Astrocyte (in vitro differentiated cells and primary cell): Measurements from ENCODE around the gene C6orf58. TPM values are rescaled to one million over a fixed set of nuclear protein-coding genes. Genes with fewer than 3 reads are reported as not detected.

Source experiments
- DNase-seq: peaks from one replicate; pipeline ENCODE4 v3.0.0-alpha.2; 2010; ENCODE audit warnings: low read depth
- FAIRE-seq: peaks from 2 replicates; lab custom pipeline; 2011; peaks lifted over from hg19 to GRCh38; lab: Jason Lieb, UNC
- H2AFZ ChIP-seq: 2 replicates; pipeline ENCODE4 v1.6.0; 2012; ENCODE audit warnings: low read depth, low read length, inconsistent platforms
- H3K27ac ChIP-seq: 2 replicates; pipeline ENCODE4 v1.5.1; 2011; ENCODE audit warnings: low read depth, low read length, inconsistent platforms
- H3K27me3 ChIP-seq: 2 replicates; pipeline ENCODE4 v1.6.0; 2011; ENCODE audit warnings: low read length, inconsistent platforms; ENCODE audit not compliant: insufficient read depth
- H3K36me3 ChIP-seq: 2 replicates; pipeline ENCODE4 v1.5.1; 2011; ENCODE audit warnings: low read length, inconsistent platforms; ENCODE audit not compliant: insufficient read depth
- H3K4me1 ChIP-seq: 2 replicates; pipeline ENCODE4 v1.5.1; 2011; ENCODE audit warnings: low read length, inconsistent platforms; ENCODE audit not compliant: insufficient read depth
- H3K4me2 ChIP-seq: 2 replicates; pipeline ENCODE4 v1.6.0; 2012; ENCODE audit warnings: low read length, inconsistent platforms
- H3K4me3 ChIP-seq: 2 replicates; pipeline ENCODE4 v1.5.1; 2011; ENCODE audit warnings: low read depth, mild to moderate bottlenecking, low read length, inconsistent platforms; ENCODE audit not compliant: insufficient read depth
- H3K79me2 ChIP-seq: 2 replicates; pipeline ENCODE4 v1.6.0; 2012; ENCODE audit warnings: mild to moderate bottlenecking, low read length, inconsistent platforms; ENCODE audit not compliant: insufficient read depth
- H3K9ac ChIP-seq: 2 replicates; pipeline ENCODE4 v1.6.0; 2012; ENCODE audit warnings: mild to moderate bottlenecking, low read length, inconsistent platforms
- H3K9me3 ChIP-seq: 2 replicates; pipeline ENCODE4 v1.5.1; 2012; ENCODE audit warnings: low read depth, mild to moderate bottlenecking, low read length, inconsistent platforms; ENCODE audit not compliant: insufficient read depth
- H4K20me1 ChIP-seq: 2 replicates; pipeline ENCODE4 v1.6.0; 2012; ENCODE audit warnings: low read length, inconsistent platforms; ENCODE audit not compliant: insufficient read depth
- H3K27ac Mint-ChIP-seq: one replicate; pipeline ENCODE4 v1.8.0; 2021; ENCODE audit warnings: mild to moderate bottlenecking, mixed read lengths; ENCODE audit not compliant: unreplicated experiment
- H3K27me3 Mint-ChIP-seq: one replicate; pipeline ENCODE4 v1.8.0; 2021; ENCODE audit warnings: low read depth, mixed read lengths; ENCODE audit not compliant: unreplicated experiment
- H3K36me3 Mint-ChIP-seq: one replicate; pipeline ENCODE4 v1.8.0; 2021; ENCODE audit warnings: low read depth, mixed read lengths; ENCODE audit not compliant: unreplicated experiment
- H3K4me1 Mint-ChIP-seq: one replicate; pipeline ENCODE4 v1.8.0; 2021; ENCODE audit warnings: low read depth, mixed read lengths; ENCODE audit not compliant: unreplicated experiment
- H3K4me3 Mint-ChIP-seq: one replicate; pipeline ENCODE4 v1.8.0; 2021; ENCODE audit warnings: mild to moderate bottlenecking, moderate library complexity, mixed read lengths; ENCODE audit not compliant: unreplicated experiment
- H3K9me3 Mint-ChIP-seq: one replicate; pipeline ENCODE4 v1.8.0; 2021; ENCODE audit warnings: mild to moderate bottlenecking, mixed read lengths; ENCODE audit not compliant: unreplicated experiment
- EZH2 ChIP-seq: IDR thresholded peaks from 2 replicates; pipeline ENCODE4 v1.6.1; 2012; ENCODE audit warnings: mild to moderate bottlenecking, low read length, inconsistent platforms; ENCODE audit not compliant: insufficient read depth
- total RNA-seq: library from RNA; stranded (reverse); gene quantifications from 2 replicates; pipeline ENCODE4 v1.2.1, GENCODE V29; 2021
- TF ChIP-seq, protein P1 (sequence below): IDR thresholded peaks from 2 replicates; pipeline ENCODE4 v1.5.1; 2011; ENCODE audit warnings: low read depth, mild to moderate bottlenecking, inconsistent platforms, low read length, moderate library complexity; ENCODE audit not compliant: insufficient read depth

C6orf58 gene
- total RNA-seq, 1 donor from 2014 or later: not detected

DNA sequence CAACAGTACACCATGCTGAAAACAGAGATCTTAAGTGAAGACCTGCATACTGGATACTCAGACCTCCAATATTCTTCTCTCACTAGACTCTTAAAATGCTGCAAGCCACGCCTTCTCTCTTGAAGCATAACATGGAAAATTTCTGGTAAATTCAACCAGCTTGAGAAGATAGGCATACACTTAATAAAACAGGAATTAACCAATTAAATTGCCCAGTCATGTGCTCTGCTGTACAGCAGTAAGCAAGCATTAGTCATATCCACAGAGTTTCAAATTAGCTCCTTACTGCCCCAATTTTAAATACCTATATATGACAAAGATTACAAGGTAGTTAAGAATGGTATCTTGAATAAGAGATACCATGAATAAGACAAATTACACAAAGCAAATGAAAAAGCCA, 53.8 kb downstream of the C6orf58 start:
- Histone ChIP-seq H3K79me2 (no peaks in the 10 kb centered on the region), H3K4me2 (no peak overlapping the region), H3K9ac (no peak overlapping the region), H4K20me1 (no peaks in the 10 kb centered on the region), H3K9me3 (no peaks in the 10 kb centered on the region), H3K4me1 (no peaks in the 10 kb centered on the region), H2AFZ (no peak overlapping the region), H3K27ac (no peak overlapping the region), H3K4me3 (no peak overlapping the region), H3K27me3 (no peaks in the 10 kb centered on the region), H3K36me3 (no peaks in the 10 kb centered on the region)
- TF ChIP-seq, protein P1, sequence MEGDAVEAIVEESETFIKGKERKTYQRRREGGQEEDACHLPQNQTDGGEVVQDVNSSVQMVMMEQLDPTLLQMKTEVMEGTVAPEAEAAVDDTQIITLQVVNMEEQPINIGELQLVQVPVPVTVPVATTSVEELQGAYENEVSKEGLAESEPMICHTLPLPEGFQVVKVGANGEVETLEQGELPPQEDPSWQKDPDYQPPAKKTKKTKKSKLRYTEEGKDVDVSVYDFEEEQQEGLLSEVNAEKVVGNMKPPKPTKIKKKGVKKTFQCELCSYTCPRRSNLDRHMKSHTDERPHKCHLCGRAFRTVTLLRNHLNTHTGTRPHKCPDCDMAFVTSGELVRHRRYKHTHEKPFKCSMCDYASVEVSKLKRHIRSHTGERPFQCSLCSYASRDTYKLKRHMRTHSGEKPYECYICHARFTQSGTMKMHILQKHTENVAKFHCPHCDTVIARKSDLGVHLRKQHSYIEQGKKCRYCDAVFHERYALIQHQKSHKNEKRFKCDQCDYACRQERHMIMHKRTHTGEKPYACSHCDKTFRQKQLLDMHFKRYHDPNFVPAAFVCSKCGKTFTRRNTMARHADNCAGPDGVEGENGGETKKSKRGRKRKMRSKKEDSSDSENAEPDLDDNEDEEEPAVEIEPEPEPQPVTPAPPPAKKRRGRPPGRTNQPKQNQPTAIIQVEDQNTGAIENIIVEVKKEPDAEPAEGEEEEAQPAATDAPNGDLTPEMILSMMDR: no peak
- TF ChIP-seq EZH2: no peak
- Mint-ChIP-seq H3K36me3 (no peaks in the 10 kb centered on the region), H3K27ac (no peak overlapping the region), H3K4me1 (no peaks in the 10 kb centered on the region), H3K4me3 (no peak overlapping the region), H3K27me3 (no peaks in the 10 kb centered on the region), H3K9me3 (no peaks in the 10 kb centered on the region)
- FAIRE-seq: no peak
- DNase-seq: peak; percentile 1

DNA sequence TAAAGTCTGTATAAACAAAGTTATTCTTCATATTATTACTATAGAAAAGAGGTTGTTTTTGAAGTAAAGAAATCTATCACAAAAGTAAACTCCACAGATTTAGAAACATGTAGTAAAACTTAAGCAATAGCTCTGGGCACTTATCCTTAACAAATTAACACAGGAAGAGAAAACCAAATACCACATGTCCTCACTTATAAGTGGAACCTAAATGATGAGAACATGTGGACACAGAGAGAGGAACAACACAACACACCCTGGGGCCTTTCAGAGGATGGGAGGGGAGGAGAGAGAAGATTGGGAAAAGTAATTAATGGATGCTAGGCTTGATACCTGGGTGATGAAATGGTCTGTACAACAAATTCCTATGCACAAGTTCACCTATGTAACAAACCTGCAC, 57.2 kb downstream of the C6orf58 start:
- FAIRE-seq (no peak), DNase-seq (no peak)
- Histone ChIP-seq H3K79me2 (no peaks in the 10 kb centered on the region), H3K36me3 (no peaks in the 10 kb centered on the region), H3K4me3 (no peak overlapping the region), H3K27ac (no peak overlapping the region), H3K9me3 (no peaks in the 10 kb centered on the region), H3K27me3 (no peaks in the 10 kb centered on the region), H3K4me1 (no peaks in the 10 kb centered on the region), H4K20me1 (no peaks in the 10 kb centered on the region), H3K9ac (no peak overlapping the region), H2AFZ (no peak overlapping the region), H3K4me2 (no peak overlapping the region)
- H3K27ac Mint-ChIP-seq: no peak overlapping the region
- H3K36me3 Mint-ChIP-seq: no peaks in the 10 kb centered on the region
- H3K9me3 Mint-ChIP-seq: no peaks in the 10 kb centered on the region
- H3K4me1 Mint-ChIP-seq: no peaks in the 10 kb centered on the region
- no peaks in the 10 kb centered on the region for H3K27me3 Mint-ChIP-seq
- H3K4me3 Mint-ChIP-seq: no peak overlapping the region
- TF ChIP-seq, protein P1: no peak
- TF ChIP-seq EZH2: no peak

DNA sequence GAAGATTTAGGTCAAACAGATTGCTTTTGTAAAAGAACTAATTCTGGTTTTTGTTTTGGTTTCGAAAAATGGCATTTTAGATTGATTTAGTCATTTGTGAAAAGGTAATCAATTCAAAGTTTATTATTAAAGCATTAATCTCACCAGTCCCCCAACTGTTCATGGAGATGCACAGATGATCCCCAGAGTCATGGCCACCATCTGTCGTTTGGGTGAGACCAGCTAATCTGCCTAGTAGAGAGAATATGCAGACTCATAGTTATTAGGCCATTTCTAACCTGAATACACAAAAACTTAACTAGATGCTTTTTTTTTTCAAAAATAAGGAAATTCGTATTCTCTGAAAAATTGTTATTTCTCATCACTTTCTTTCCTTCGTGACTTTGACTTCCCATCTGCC, 58.1 kb downstream of the C6orf58 start:
- no peak overlapping the region for H3K4me2 ChIP-seq
- H3K79me2 ChIP-seq: no peaks in the 10 kb centered on the region
- H3K27me3 ChIP-seq: no peaks in the 10 kb centered on the region
- no peaks in the 10 kb centered on the region for H3K9me3 ChIP-seq
- Mint-ChIP-seq H3K36me3 (no peaks in the 10 kb centered on the region), H3K9me3 (no peaks in the 10 kb centered on the region), H3K4me3 (no peak overlapping the region), H3K27me3 (no peaks in the 10 kb centered on the region), H3K27ac (no peak overlapping the region), H3K4me1 (no peaks in the 10 kb centered on the region)
- TF ChIP-seq, protein P1: no peak
- no peak for TF ChIP-seq EZH2
- H2AFZ ChIP-seq: no peak overlapping the region
- FAIRE-seq (no peak), DNase-seq (no peak)
- no peaks in the 10 kb centered on the region for H4K20me1 ChIP-seq
- H3K9ac ChIP-seq: no peak overlapping the region
- H3K36me3 ChIP-seq: no peaks in the 10 kb centered on the region
- H3K4me3 ChIP-seq: no peak overlapping the region
- no peak overlapping the region for H3K27ac ChIP-seq
- H3K4me1 ChIP-seq: no peaks in the 10 kb centered on the region
